Naive thymus-derived CD4-positive, alpha-beta T cell (primary cell): ENCODE results near the gene SLC2A11. TPM values are rescaled to one million over a fixed set of nuclear protein-coding genes. Genes with fewer than 3 reads are reported as not detected.
"Not testable (repeated sequence)": the region's sequence is repeated elsewhere in the genome, so short reads cannot be mapped to it uniquely, and the experiment has no call there.

Source experiments
- ATAC-seq: fragments of 150-1000 bp; cut with Tn5 transposase; 2 replicates; pipeline ENCODE4 v1.10.0; 2021; ENCODE audit warnings: mild to moderate bottlenecking, moderate library complexity
- CTCF ChIA-PET: fragments of 350-600 bp; sonication (Branson Sonifier 250); formaldehyde crosslinking; loops from one replicate; lab custom pipeline; 2021; ENCODE audit warnings: antibody characterized with exemption; lab: Charles Lee
- POLR2A ChIA-PET: fragments of 350-600 bp; sonication (Branson Sonifier 250); formaldehyde crosslinking; loops from one replicate; lab custom pipeline; 2021; ENCODE audit warnings: antibody characterized with exemption, inconsistent platforms; lab: Charles Lee
- DNase-seq, 9 donors: peaks; one replicate each; pipeline versions ENCODE4 v3.0.0 to v3.0.0-alpha.2; 2020 to 2022; ENCODE audit warnings: mixed read lengths in 1 of 9
- H3K27ac ChIP-seq: one replicate; pipeline ENCODE4 v1.7.0; 2013; ENCODE audit warnings: mild to moderate bottlenecking, low read depth, low read length, moderate library complexity
- H3K27me3 ChIP-seq, 2 donors: one replicate each; pipeline ENCODE4 v1.7.0; 2013; ENCODE audit warnings: low read length in 2 of 2, mild to moderate bottlenecking in 2 of 2, moderate library complexity in 2 of 2; ENCODE audit not compliant: control insufficient read depth in 2 of 2, insufficient read depth in 2 of 2
- H3K36me3 ChIP-seq, 3 experiments: 1 replicate in 2 of 3; 2 replicates in 1 of 3; pipeline ENCODE4 v1.7.0; 2013; ENCODE audit warnings: low read length in 3 of 3, mild to moderate bottlenecking in 3 of 3, moderate library complexity in 1 of 3; ENCODE audit not compliant: insufficient read depth in 3 of 3, control insufficient read depth in 2 of 3
- H3K4me1 ChIP-seq, 2 donors: one replicate each; pipeline ENCODE4 v1.7.0; 2013; ENCODE audit warnings: low read length in 2 of 2, mild to moderate bottlenecking in 2 of 2, moderate library complexity in 1 of 2; ENCODE audit not compliant: control insufficient read depth in 2 of 2, insufficient read depth in 2 of 2
- H3K4me3 ChIP-seq: 2 replicates; pipeline ENCODE4 v1.7.0; 2013; ENCODE audit warnings: mild to moderate bottlenecking, low read length
- H3K9me3 ChIP-seq, 3 experiments: 1 replicate in 2 of 3; 2 replicates in 1 of 3; pipeline ENCODE4 v1.7.0; 2013; ENCODE audit warnings: low read length in 3 of 3; ENCODE audit not compliant: control insufficient read depth in 2 of 3
- H3K27ac Mint-ChIP-seq, 9 donors: one replicate each; pipeline ENCODE4 v1.8.0; 2020 to 2022; ENCODE audit warnings: mixed read lengths in 9 of 9, mild to moderate bottlenecking in 8 of 9, moderate library complexity in 5 of 9, inconsistent platforms in 2 of 9
- H3K27me3 Mint-ChIP-seq, 5 donors: one replicate each; pipeline ENCODE4 v1.8.0; 2021 to 2022; ENCODE audit warnings: mixed read lengths in 5 of 5, mild to moderate bottlenecking in 1 of 5
- H3K36me3 Mint-ChIP-seq, 5 donors: one replicate each; pipeline ENCODE4 v1.8.0; 2020 to 2022; ENCODE audit warnings: mixed read lengths in 5 of 5, mild to moderate bottlenecking in 3 of 5, inconsistent platforms in 1 of 5
- H3K4me1 Mint-ChIP-seq, 7 donors: one replicate each; pipeline ENCODE4 v1.8.0; 2020 to 2022; ENCODE audit warnings: mixed read lengths in 7 of 7, mild to moderate bottlenecking in 3 of 7, inconsistent platforms in 1 of 7
- H3K4me3 Mint-ChIP-seq, 10 donors: one replicate each; pipeline ENCODE4 v1.8.0; 2020 to 2022; ENCODE audit warnings: mild to moderate bottlenecking in 10 of 10, mixed read lengths in 10 of 10, moderate library complexity in 6 of 10, inconsistent platforms in 2 of 10
- H3K9me3 Mint-ChIP-seq, 11 donors: one replicate each; pipeline ENCODE4 v1.8.0; 2020 to 2022; ENCODE audit warnings: mixed read lengths in 11 of 11, mild to moderate bottlenecking in 4 of 11, inconsistent platforms in 1 of 11, moderate library complexity in 1 of 11
- intact Hi-C, 2 donors: fragments of 100-400 bp; cut with micrococcal nuclease; formaldehyde crosslinking; loops; one replicate each; pipeline ENCODE4 v1.15.1; 2023
- polyA plus RNA-seq, 2 donors: library from polyadenylated mRNA; unstranded; fragments of 300-500 nt; fragmentation: Illumina TruSeq; gene quantifications; one replicate each; pipeline ENCODE4 v1.2.3, GENCODE V29; 2021
- total RNA-seq, 6 experiments: library from RNA in 5 of 6; stranded (reverse) in 5 of 6; gene quantifications; 1 replicate in 5 of 6; 2 replicates in 1 of 6; pipeline ENCODE4 v1.2.3 and lab custom pipeline; 2021 to 2026

SLC2A11 gene
- total and polyA plus RNA-seq, 7 experiments from 2014 or later = 5.9 to 29.7 (median 10.9) TPM

DNA sequence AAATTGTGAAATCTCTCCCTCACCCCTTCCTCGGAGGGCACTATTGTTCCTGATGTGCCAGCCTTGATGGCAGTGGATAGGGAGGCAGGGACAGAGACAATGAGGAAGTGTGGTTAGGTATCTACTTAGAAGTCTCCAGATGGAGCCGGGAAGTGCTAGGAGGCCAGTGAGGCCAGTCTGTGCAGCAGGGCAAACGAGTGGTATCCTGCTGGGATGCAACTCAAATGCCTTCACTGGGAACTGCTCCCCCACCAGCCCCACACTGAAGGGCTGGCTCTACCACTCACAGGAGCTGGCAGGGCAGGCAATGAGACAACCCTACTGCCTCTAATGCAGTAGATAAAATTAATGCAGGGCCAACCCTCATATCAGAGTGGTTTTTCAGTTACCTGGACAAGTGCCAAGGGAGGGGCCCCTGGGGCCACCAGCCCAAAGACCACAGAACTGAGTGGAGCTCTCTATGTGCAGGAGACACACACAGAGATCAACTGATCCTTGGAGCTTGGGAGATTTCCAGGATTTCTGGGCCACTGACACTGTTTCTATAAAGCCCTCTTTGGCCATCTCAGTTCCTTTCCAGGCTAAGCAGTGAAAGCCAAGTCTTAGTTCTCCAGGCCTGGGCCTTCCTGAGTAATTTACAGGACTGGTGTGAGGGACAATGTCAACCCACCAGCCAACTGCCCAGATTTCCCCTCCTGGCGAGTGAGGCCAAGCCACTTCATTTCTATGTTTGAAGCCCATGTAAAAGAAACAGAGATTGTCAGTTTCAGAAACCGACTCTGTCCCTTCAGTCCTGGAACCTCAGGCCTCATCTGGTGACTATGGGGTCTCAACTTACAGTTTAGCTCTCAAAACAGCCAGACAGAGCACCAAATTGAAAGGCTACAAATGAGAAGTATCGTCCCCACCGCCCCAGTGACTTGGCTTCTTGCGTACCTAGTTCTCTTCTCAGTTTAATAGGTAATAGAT lies 40.6 kb downstream of the SLC2A11 start:
- intact Hi-C loops = no loop called here
- peaks cover 0 to 9% (median 0%) of the 10 kb centered on the region in 11 donors for H3K9me3 Mint-ChIP-seq
- POLR2A ChIA-PET = interaction anchor here (0.7 to 3.7 kb wide), 2 partner anchors 15 to 140 kb away, joined by 3 to 17 read pairs; no protein-coding TSS in a partner anchor
- Histone ChIP-seq H3K36me3 (peaks cover 0 to 34% (median 0%) of the 10 kb centered on the region in 3 experiments), H3K27ac (no peak overlapping the region), H3K27me3 (no peaks in the 10 kb centered on the region), H3K4me3 (no peak overlapping the region), H3K9me3 (no peaks in the 10 kb centered on the region), H3K4me1 (peaks cover 14 to 15% of the 10 kb centered on the region in 2 donors)
- ATAC-seq (no peak), DNase-seq (no peak)
- peak overlapping the region in 2 of 9 donors; percentile 59 to 72 for H3K27ac Mint-ChIP-seq
- peaks cover 0 to 40% (median 17%) of the 10 kb centered on the region in 5 donors for H3K36me3 Mint-ChIP-seq
- CTCF ChIA-PET = interaction anchor here (0.6 kb wide), 1 partner anchor 314 kb away, joined by 3 read pairs; no protein-coding TSS in a partner anchor
- H3K4me3 Mint-ChIP-seq = peak overlapping the region in 3 of 10 donors; percentile 25 to 51 (median 50)
- H3K4me1 Mint-ChIP-seq = peaks cover 4 to 27% (median 20%) of the 10 kb centered on the region in 7 donors
- H3K27me3 Mint-ChIP-seq = peaks cover 0 to 3% (median 0%) of the 10 kb centered on the region in 5 donors

- H3K4me1 ChIP-seq = peaks cover 9 to 10% of the 10 kb centered on the region in 2 donors
- DNase-seq (no peak), ATAC-seq (no peak)
- H3K27ac ChIP-seq = no peak overlapping the region
- H3K4me3 ChIP-seq = no peak overlapping the region
- ChIA-PET POLR2A (interaction anchor here (0.7 to 3.7 kb wide), 2 partner anchors 14 to 140 kb away, joined by 3 to 17 read pairs; no protein-coding TSS in a partner anchor), CTCF (interaction anchor here (0.6 to 1.5 kb wide), 2 partner anchors 8 to 57 kb away, joined by 3 read pairs; no protein-coding TSS in a partner anchor)
- intact Hi-C loops = no loop called here
- H3K4me1 Mint-ChIP-seq = peaks cover 5 to 20% (median 14%) of the 10 kb centered on the region in 7 donors
- H3K9me3 ChIP-seq = no peaks in the 10 kb centered on the region
- no peaks in the 10 kb centered on the region for H3K27me3 ChIP-seq
- peak overlapping the region in 4 of 9 donors; percentile 6 to 72 (median 63) for H3K27ac Mint-ChIP-seq
- peaks cover 0 to 40% (median 17%) of the 10 kb centered on the region in 5 donors for H3K36me3 Mint-ChIP-seq
- peaks cover 0 to 9% (median 0%) of the 10 kb centered on the region in 11 donors for H3K9me3 Mint-ChIP-seq
- H3K27me3 Mint-ChIP-seq = peaks cover 0 to 4% (median 0%) of the 10 kb centered on the region in 5 donors
- H3K36me3 ChIP-seq = peaks cover 0 to 34% (median 0%) of the 10 kb centered on the region in 3 experiments
- peak overlapping the region in 1 of 10 donors; percentile 8 for H3K4me3 Mint-ChIP-seq
Measured at GRCh38 chr22:23899042-23899745, 41.5 kb downstream of the SLC2A11 start.

GRCh38 chr22:23900227-23900626 lies 42.6 kb downstream of the SLC2A11 start:
- POLR2A ChIA-PET = interaction anchor here (1.9 kb wide), 1 partner anchor 13 kb away, joined by 8 read pairs; no protein-coding TSS in a partner anchor
- H3K27me3 Mint-ChIP-seq = peaks cover 0 to 13% (median 5%) of the 10 kb centered on the region in 5 donors
- H3K4me3 ChIP-seq, H3K4me3 Mint-ChIP-seq, H3K27ac ChIP-seq, H3K27ac Mint-ChIP-seq, ATAC-seq, H3K27me3 ChIP-seq, intact Hi-C loops, H3K9me3 ChIP-seq, H3K4me1 ChIP-seq, H3K9me3 Mint-ChIP-seq, DNase-seq: not testable (repeated sequence)
- peaks cover 0 to 33% (median 17%) of the 10 kb centered on the region in 5 donors for H3K36me3 Mint-ChIP-seq
- H3K36me3 ChIP-seq = peaks cover 0 to 27% (median 0%) of the 10 kb centered on the region in 3 experiments
- peaks cover 8 to 24% (median 12%) of the 10 kb centered on the region in 7 donors for H3K4me1 Mint-ChIP-seq
- CTCF ChIA-PET = interaction anchor here (1.5 kb wide), 1 partner anchor 56 kb away, joined by 3 read pairs; no protein-coding TSS in a partner anchor

GRCh38 chr22:23901600-23901999 lies 43.9 kb downstream of the SLC2A11 start:
- DNase-seq (no peak), ATAC-seq (no peak)
- ChIA-PET POLR2A (interaction anchor here (1.3 to 1.9 kb wide), 2 partner anchors 10 to 12 kb away, joined by 5 to 8 read pairs; no protein-coding TSS in a partner anchor), CTCF (interaction anchor here (0.9 kb wide), 1 partner anchor 13 kb away, joined by 3 read pairs; no protein-coding TSS in a partner anchor)
- Histone ChIP-seq H3K4me1 (no peaks in the 10 kb centered on the region), H3K27ac (no peak overlapping the region), H3K36me3 (peaks cover 0 to 13% (median 0%) of the 10 kb centered on the region in 3 experiments), H3K27me3 (no peaks in the 10 kb centered on the region), H3K4me3 (no peak overlapping the region), H3K9me3 (no peaks in the 10 kb centered on the region)
- Mint-ChIP-seq H3K9me3 (peaks cover 0 to 9% (median 0%) of the 10 kb centered on the region in 11 donors), H3K36me3 (peaks cover 0 to 25% (median 17%) of the 10 kb centered on the region in 5 donors), H3K4me3 (no peak overlapping the region), H3K27ac (no peak overlapping the region), H3K4me1 (peaks cover 0 to 16% (median 6%) of the 10 kb centered on the region in 7 donors), H3K27me3 (peaks cover 0 to 19% (median 5%) of the 10 kb centered on the region in 5 donors)
- intact Hi-C loops = no loop called here

GRCh38 chr22:23903328-23903971 lies 45.8 kb downstream of the SLC2A11 start:
- H3K4me1 ChIP-seq = no peaks in the 10 kb centered on the region
- peak overlapping the region in 2 of 9 donors; percentile 26 to 58 for H3K27ac Mint-ChIP-seq

More at GRCh38 chr22:23903328-23903971, 45.8 kb downstream of the SLC2A11 start:
- POLR2A ChIA-PET = interaction anchor here (1.0 kb wide), 1 partner anchor 10 kb away, joined by 3 read pairs; no protein-coding TSS in a partner anchor
- H3K9me3 Mint-ChIP-seq = peaks cover 0 to 9% (median 0%) of the 10 kb centered on the region in 11 donors
- H3K36me3 Mint-ChIP-seq = peaks cover 0 to 16% (median 8%) of the 10 kb centered on the region in 5 donors
- no peak for ATAC-seq
- Histone ChIP-seq H3K36me3 (no peaks in the 10 kb centered on the region), H3K4me3 (no peak overlapping the region), H3K9me3 (no peaks in the 10 kb centered on the region), H3K27ac (no peak overlapping the region), H3K27me3 (no peaks in the 10 kb centered on the region)
- no peak overlapping the region for H3K4me3 Mint-ChIP-seq
- DNase-seq = no peak
- CTCF ChIA-PET = no interaction called here
- H3K27me3 Mint-ChIP-seq = peaks cover 0 to 20% (median 5%) of the 10 kb centered on the region in 5 donors
- intact Hi-C loops = no loop called here
- H3K4me1 Mint-ChIP-seq = peaks cover 0 to 12% (median 0%) of the 10 kb centered on the region in 7 donors
